ENCODE data around the gene RMRP.

GRCh38 chr9:35687972-35688557, 30.2 kb upstream of the RMRP start:
- TF ChIP-seq POLR2A (IDR thresholded peaks at IDR 0.05) (no peak), CTCF (IDR thresholded peaks at IDR 0.05) (no peak), EP300 (IDR thresholded peaks at IDR 0.05) (no peak)
